ENCODE data around the gene SNRPA1.

- TF ChIP-seq CTCF (IDR thresholded peaks at IDR 0.05) (no peak), EZH2 (IDR thresholded peaks at IDR 0.05; ENCODE audit: borderline replicate concordance, insufficient read depth, low read depth, low read length, poor library complexity, severe bottlenecking) (no peak)
Measured at GRCh38 chr15:101250341-101250831, 44.7 kb downstream of the SNRPA1 start.

Data from B cell (primary cell).